ENCODE measurements around the gene TENM4.

The TENM4 gene

DNA sequence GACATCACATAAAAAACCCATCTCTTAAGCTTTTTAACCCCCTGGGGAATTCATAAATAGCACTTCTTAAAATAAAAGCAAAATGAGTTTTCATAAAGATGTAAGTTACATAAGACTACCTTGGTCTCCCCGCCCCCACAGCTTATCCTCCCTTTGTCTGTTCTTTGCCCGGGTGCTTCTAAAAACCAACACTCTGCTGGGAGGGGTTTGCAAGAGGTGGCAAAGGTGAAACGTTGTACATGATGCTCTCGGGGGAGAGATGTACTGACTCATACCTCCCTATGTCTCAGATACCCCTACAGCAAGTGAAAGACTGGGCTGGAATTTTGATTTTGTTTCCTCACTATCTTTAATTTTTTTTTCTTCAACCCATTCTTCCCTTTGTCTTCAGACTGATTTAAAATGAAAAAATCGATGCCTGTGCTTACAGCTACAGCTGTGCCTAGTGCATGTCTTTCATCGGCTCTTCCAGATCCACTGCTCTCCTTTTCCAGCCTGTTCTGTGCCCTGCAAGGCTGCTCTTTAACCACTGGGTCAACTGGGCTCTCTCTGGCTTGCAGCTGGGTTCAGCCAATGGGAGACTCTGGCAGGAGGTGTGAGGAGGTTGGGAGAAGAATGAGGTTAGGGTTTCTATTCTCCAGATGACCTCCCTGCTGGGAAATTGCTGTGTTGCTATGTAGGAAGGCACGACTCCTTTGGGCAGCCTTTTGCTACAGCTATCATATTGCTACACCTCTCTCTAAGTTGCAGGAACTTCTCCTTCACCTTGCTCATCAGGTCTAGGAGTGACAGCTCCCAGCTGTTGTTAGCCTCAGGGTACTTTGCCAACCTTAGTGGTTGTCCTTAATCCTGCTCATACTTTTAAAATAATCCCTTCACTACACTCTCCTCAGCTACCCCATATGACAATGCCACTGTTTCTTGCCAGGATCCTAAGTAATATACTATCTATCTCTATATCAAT lies 266.5 kb downstream of the TENM4 start:
- no peak for DNase-seq (ENCODE audit: low read depth in 2 of 2)

DNA sequence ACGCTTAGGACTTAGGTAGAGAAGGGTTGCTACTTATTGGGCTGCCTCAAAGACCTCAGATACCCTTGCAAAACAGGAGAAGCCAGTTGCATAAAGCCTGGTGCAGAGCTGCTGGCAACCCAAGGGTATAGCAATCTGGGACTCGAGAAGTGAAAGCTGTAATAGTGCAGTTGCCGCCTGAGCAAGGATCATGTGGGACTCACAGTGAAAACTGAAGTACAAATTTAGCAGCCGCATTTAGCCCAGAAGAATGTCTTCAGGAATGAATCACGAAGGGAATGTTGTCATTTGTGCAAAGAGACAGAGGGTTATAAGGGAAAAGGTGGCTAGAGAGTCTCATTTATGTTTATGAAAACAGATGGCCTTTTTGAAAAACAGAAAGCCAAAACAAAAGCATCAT lies 267.2 kb downstream of the TENM4 start:
- DNase-seq (ENCODE audit: low read depth in 2 of 2) = no peak

GRCh38 chr11:79170321-79170720 lies 270.5 kb downstream of the TENM4 start:
- DNase-seq (ENCODE audit: low read depth in 2 of 2) = no peak

DNA sequence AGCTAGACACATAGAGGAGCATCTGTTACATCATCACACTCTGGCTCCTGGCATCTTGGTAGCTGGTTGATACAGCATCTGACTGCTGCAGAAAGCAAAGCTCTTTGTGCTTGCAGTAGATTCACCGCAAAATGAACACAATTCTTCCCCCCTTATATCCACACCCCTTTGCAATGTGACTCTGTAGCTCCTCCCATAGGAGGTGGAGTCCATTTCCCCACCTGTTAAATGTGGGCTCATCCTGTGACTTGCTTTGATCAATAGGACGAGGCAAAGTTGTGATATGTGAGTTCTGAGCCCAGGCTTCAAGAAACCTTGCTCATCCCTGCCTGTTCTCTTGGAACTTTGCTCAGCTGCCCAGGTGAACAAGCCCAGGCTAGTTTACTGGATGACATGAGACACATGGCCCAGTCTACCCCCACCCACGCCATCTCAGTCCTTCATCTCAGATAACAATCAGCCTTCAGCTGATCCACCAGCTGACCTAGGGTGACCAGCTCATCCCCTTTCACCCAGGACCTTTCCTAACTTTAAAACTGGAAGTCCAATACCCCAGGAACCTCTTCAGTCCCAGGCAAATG lies 272.2 kb downstream of the TENM4 start:
- no peak for DNase-seq (ENCODE audit: low read depth in 2 of 2)

DNA sequence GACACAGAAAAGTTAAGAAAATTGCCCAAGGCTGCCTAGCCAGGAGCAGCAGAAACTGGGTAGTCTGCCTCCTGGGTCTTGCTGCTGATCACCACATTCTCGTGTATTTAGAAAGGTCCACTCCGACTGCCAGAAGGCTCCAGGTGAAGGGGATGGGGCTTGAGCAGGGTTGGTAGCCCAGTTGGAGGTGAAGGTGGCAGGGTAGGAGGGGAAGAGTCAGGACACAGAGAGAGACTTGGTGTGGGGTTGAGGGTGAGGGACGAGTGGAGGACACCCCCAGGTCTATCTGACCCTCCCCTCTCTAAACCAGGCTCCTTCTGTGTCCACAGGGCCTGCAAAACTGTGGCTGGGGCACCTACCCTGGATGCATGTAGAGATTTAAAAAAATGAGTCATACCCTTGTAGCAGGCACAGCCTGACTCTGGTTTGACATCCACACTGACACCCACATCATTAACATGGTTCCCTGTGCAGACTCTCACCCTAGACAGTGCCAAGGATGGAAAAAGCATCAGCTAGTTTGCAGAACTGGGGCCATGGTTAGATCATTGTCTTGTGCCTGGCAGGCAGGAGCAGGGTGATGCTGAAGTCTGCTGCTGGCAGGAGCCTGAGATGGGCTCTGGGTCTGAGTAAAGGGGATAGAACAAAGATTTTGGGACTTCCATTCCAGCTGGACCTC lies 273.2 kb downstream of the TENM4 start:
- DNase-seq (ENCODE audit: low read depth in 2 of 2) = no peak

DNA sequence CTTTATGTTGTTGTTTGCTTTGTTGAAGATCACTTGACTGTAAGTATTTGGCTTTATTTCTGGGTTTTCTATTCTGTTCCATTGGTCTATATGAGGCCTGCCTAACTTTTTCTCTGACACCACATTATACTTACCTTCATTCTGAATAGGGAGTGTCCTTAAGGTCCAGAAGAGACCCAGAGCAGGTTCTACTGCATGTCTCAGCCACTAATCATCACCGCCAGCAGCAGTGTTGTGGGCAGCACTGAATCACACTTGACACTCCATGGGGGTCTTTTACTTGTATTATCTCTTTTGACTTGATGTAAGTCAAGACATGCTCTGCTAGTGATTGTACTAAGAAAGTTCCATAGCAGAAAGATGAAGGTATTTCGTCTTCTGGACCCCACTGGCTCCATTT lies 274.9 kb downstream of the TENM4 start:
- DNase-seq (ENCODE audit: low read depth in 2 of 2) = no peak

DNA sequence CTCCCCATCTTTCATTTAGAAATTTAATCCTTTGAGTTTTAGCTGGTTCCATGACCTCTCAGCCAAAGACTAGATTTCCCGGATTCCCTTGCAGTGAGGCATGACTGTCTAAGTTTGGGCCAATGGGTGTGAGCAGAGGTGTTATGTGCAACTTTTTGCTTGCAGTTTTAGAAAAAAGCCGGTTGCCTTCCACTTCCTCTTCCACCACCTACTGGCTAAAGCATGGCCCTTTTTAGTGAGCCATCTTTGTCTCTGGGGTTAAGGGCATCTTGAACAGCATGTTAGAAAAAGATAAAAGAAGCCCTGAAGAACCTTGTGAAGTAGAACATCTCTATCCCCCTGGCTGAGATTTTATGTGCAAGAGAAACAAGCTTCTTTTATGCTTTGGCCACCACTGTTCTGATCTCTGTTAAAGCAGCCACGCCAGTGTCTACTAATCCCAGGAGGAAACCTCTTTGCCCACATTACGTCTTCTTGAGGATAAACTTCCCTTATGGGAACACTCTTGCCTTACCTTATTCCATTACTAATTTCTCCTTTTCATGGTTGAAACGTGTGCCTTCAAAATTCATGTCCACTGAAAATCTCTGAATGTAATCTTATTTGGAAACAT lies 279.9 kb downstream of the TENM4 start:
- no peak for DNase-seq (ENCODE audit: low read depth in 2 of 2)

DNA sequence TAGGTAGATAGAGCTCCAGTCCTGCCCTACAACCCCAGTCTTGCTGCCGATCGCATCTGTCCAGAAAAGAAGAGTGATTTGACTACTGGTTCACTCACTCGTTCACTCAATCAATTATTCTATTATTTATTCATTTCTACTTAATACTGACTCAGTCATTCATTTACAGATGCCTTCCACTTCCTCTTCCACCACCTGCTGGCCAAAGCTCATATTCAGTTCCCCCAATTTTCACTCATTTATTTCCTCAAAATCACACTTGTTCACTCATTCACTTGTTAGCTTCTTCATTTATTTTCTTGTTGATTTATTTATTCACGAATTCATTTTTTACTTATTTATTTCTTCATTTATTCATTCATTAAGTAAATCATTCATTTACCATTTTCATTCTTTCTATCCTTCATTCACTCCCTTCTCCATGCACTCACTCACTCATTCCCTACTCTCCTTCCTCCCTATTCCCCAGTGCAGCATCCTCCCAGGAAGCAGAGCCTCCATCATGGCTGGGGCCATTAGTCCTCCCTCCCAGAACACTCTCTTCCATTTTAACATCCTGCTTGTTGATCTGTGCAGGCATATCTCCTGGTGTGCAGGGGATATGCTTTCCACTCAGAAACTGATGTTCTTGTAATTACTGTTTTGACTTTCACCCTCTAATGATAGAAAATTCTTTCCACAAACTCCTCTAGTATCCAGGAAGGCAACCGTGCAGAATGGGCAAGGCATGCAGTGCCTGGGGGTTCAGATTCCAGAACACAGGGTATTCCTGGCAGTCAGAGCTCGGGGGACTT lies 281.0 kb downstream of the TENM4 start:
- no peak for DNase-seq (ENCODE audit: low read depth in 2 of 2)

- no peak for DNase-seq (ENCODE audit: low read depth in 2 of 2)
These were observed 283.1 kb downstream of the TENM4 start for GRCh38 chr11:79157738-79158137.

DNA sequence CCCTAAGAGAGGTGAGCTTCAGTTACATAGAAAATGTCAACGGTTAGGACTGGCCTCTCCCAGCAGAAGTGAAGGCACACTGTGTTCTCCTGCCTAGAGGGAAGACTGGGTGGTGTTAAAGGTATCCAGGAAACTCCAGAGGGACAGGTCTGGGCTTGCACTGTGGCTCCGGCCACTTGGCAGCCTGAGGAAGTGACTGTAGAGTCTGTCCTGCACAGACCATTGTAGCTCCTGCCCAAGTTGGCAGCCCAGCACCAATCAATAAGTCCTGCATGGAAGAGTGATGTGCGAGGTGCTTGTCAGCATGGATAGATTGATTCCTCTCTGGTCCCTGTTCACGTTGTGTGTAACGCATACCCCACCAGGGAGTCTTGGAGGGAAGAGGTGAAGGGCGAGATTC lies 284.8 kb downstream of the TENM4 start:
- no peak for DNase-seq (ENCODE audit: low read depth in 2 of 2)

- DNase-seq (ENCODE audit: low read depth in 2 of 2) = no peak
These were observed 285.6 kb downstream of the TENM4 start for GRCh38 chr11:79155237-79155636.

DNA sequence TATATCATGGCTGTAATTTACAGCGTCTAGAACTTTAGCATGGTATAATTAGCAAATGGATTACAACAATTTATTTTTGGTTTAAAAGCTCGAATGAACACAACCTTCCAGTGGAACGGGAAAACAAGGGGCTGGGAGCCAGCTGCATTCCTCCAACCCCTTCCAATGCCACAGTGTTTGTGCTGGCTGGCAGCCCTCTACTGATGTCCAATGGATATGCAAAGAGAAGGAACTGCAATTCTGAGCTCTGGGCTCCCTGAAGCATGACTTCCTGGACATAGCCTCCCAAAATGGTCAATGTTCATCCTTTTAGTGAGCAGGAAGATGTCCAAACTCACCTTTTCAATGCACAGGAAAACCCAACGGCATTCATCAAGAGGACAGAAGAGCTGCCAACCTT lies 288.3 kb downstream of the TENM4 start:
- no peak for DNase-seq (ENCODE audit: low read depth in 2 of 2)

GRCh38 chr11:79151396-79151795 lies 289.4 kb downstream of the TENM4 start:
- DNase-seq (ENCODE audit: low read depth in 2 of 2) = no peak

DNA sequence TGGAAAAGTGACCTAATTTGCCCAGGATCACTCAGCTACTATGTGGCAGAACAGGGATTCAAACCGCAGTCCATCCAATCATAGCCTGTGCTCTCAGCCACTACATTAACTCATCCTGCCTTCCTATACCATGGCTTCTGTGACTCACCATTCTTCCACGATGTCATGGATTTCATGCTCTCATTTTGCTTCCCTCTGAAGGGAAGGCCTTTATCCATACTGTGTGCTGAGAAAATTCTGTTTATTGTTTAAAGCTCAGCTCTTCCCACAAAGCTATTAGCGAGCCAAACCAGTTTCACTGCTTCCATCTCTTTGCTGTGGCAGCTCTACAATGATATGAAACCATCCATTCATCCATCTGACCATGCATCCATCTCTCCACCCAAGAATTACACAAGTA lies 289.9 kb downstream of the TENM4 start:
- DNase-seq (ENCODE audit: low read depth in 2 of 2) = no peak

- DNase-seq (ENCODE audit: low read depth in 2 of 2) = no peak
These were observed 290.5 kb downstream of the TENM4 start for GRCh38 chr11:79150320-79150719.

DNA sequence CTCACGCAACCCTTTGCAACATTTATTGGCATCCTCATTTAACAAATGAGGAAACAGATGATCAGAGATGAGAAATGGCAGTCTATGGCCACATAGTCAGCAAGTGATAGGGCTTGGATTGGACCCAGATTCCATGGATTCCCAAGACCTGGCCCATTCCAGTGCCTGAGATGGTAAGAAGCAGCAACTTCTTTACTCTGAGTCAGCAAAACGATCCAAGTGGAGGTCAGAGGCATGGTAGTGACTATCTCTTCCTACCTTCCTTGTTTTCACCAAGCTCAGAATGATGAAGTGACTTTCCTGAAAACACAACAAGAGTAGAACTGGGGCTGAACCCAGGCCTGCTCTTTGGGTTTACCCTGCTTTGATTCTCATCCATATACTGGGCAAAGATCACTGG lies 293.1 kb downstream of the TENM4 start:
- no peak for DNase-seq (ENCODE audit: low read depth in 2 of 2)

- DNase-seq (ENCODE audit: low read depth in 2 of 2) = no peak
These were observed 293.8 kb downstream of the TENM4 start for GRCh38 chr11:79147011-79147410.

- no peak for DNase-seq (ENCODE audit: low read depth in 2 of 2)
These were observed 300.9 kb downstream of the TENM4 start for GRCh38 chr11:79139900-79140299.

DNA sequence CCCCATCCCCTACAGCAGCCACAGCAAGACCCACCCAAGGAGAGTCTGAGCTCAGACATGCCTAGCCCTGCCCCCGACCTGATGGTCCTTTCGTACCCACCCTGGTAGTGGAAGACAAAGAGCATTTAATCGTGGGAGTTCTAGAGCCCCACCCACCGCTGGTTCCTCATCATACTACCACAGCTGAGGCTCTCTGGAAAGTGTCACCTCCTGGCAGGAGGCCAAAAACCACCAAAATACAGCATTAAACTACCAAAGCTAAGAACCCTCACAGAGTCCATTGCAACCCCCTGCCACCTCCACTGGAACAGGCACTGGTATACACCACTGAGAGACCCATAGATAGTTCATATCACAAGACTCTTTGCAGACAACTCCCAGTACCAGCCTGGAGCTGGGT lies 311.1 kb downstream of the TENM4 start:
- DNase-seq (ENCODE audit: low read depth in 2 of 2) = no peak

DNA sequence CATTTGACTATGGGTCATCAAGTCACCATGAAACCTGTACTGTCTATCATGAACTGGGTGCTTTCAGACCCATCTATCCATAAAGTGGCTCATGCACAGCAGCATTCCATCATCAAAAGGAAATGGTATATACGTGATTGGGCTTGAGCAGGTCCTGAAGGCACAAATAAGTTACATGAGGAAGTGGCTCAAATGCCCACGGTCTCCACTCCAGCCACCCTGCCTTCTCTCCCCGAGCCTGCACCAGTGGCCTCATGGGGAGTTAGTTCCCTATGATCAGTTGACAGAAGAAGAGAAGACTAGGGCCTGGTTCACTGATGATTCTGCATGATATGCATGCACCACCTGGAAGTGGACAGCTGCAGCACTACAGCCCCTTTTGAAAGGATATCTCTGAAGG lies 312.5 kb downstream of the TENM4 start:
- DNase-seq (ENCODE audit: low read depth in 2 of 2) = no peak

DNA sequence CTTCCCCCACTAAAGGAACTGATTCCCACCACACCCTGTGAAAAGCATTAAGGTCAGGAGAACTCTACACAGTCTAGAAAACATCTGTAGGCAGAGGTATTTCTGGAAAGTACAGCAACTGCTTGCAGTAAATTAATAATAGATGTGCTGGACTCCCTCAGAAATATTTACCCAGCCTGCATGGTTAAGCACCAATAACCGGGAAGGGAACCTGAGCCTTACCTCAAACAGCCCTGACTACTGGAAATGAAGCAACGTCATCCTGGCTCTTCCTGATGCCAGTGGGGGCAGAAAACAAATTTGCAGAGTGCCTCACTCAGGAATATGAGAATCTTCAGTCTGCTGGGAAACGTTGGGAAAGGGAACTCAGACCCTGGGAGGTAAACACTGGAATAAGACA lies 318.1 kb downstream of the TENM4 start:
- DNase-seq (ENCODE audit: low read depth in 2 of 2) = no peak

DNA sequence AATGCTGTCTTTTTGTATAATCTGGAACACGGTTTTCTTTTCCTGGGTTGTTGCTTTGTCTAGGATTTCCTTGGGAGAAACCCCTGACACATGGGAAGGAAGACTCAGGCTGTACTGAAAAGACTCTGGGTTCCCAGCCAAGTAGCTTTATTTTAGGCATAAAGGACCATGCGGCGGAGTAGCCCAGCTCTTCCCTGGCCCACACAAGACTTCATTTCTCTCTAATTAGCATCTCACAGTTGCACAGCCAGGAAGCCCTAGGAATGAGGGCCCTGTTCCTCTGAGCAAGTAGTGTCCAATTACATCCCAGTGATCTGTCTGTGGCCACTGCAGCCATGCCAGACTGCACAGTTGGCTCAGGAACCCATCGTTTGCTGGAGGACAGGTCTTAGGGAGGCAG lies 319.5 kb downstream of the TENM4 start:
- no peak for DNase-seq (ENCODE audit: low read depth in 2 of 2)

Measured in stimulated activated CD8-positive, alpha-beta memory T cell treated with anti-CD3 and anti-CD28 coated beads, Interleukin-15, amount 100 ng/mL, for 48 hours (primary cell).